ENCODE results near the gene SETBP1.

SETBP1 gene

DNA sequence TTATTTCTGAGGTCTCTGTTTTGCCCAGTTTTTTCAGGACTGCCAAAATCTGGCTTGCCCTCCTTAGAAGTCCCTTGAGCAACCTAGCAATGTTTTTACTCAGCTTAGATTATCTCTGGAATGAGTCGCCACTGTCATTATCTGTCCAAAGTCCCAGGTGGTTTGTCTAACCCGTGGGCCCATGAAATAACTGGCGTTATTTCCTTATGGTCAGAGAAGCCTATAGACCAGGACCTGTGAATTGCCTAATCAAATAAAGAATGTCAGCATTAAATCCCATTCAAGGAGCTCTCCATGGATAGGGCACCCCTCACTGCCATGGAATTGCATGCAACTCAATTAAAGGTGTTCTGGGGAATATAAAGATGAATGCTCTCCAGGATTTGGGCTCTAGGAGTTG, 373.9 kb downstream of the SETBP1 start:
- no peak for DNase-seq

DNA sequence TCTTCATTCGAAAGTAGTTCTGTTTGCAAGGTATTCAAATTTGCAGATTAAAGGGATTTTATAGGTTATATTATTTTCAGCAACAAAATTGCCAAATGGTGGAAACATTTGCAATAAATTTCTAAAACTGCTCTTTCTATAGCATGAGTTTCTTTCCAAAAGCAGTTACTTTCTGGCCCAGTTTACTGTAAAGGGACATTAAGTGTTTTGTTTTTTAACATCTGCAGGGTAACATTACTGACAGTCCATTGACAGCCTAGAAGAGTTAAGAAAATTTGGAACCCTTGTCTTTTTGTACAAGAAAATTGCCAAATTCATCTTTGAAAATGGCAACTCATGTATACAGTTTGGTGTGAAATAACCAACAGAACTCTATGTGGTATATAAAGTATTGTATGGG, 375.1 kb downstream of the SETBP1 start:
- DNase-seq: no peak

DNA sequence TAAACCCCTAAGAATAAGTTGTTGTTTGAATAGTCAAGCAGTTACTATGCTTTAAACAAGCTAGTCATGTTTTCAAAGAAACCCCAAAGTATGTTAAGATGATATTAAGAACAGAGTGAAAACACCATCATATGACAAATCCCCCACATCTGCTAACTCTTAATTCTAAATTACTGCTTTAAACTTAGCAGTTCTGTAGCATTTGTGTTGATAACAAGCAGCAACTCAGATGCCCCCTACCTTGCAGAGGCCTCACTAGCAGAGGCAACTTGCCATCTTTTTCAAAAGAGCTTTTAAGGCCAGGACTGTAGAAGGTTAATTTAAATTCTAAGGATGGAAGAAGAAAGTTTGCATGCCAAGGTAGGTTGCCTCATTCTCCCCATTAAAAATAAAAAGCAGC, 376.2 kb downstream of the SETBP1 start:
- no peak for DNase-seq

GRCh38 chr18:45057955-45058600, 377.4 kb downstream of the SETBP1 start:
- no peak for DNase-seq

DNA sequence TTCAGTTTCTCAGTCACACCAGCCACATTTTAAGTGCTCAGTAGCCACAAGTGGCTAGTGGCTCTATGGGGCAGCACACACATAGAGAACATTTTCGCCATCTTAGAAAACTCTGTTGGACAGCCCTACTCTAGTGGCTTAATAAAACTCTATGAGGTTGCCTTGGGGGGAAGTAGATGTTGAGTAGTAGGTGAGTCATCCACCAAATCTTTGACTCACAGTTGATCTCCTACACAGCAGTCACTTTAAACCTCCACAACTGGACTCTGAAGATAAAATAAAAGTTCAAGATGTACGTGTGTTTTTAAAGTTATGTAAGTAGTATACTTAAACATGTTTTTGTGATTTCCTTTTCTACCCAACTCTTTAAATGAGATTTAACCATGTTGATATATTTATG, 379.0 kb downstream of the SETBP1 start:
- DNase-seq: no peak

- no peak for DNase-seq
Measured at GRCh38 chr18:45060102-45060501, 379.4 kb downstream of the SETBP1 start.

DNA sequence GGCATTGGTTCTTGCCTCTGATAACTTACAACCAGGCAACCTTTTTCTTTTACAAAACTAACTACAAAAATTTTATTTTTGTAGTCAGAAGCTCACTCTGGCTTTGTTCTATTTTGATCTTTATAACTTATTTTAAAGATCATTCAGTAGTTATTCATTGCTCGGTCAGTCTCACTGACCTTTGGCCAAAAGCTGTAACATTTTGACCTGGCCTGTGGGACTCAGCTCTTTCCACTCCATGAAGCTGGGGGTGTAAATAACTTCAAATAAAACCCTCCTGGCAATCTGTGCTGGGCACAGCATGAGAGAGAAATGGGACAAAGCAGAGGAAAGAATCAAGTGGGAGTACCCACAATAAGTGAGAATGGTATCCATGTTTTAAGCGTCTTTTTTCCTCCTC, 380.7 kb downstream of the SETBP1 start:
- DNase-seq: no peak

GRCh38 chr18:45063246-45064038, 382.8 kb downstream of the SETBP1 start:
- DNase-seq: no peak

GRCh38 chr18:45066210-45066609, 385.5 kb downstream of the SETBP1 start:
- DNase-seq: no peak

GRCh38 chr18:45066886-45067285, 386.2 kb downstream of the SETBP1 start:
- DNase-seq: no peak

GRCh38 chr18:45068400-45069094, 387.9 kb downstream of the SETBP1 start:
- no peak for DNase-seq

- DNase-seq: no peak
Measured at GRCh38 chr18:45069546-45069945, 388.9 kb downstream of the SETBP1 start.

GRCh38 chr18:45071956-45072355, 391.3 kb downstream of the SETBP1 start:
- no peak for DNase-seq

DNA sequence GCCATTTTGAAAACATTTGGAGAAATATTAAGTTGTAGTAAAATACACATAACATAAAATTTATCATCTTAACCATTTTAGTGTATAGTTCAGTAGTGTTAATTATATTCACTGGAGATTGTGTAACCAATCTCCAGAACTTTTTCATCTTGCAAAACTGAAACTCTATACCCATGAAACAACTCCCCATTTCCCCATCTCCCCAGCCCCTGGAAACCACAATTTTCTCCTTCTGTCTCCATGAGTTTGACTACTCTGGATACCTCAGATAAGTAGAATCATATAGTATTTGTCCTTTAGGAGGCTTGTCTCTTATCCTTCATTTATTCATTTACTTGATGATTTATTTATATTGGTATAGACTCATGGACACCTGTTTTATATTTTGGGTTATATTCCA, 392.9 kb downstream of the SETBP1 start:
- DNase-seq: no peak

- no peak for DNase-seq
Measured at GRCh38 chr18:45081566-45082181, 401.0 kb downstream of the SETBP1 start.

- no peak for DNase-seq
Measured at GRCh38 chr18:45083226-45083855, 402.7 kb downstream of the SETBP1 start.

- DNase-seq: no peak
Measured at GRCh38 chr18:45084206-45084605, 403.5 kb downstream of the SETBP1 start.

- DNase-seq: no peak
Measured at GRCh38 chr18:45085916-45086624, 405.4 kb downstream of the SETBP1 start.

GRCh38 chr18:45086777-45087176, 406.1 kb downstream of the SETBP1 start:
- DNase-seq: no peak

- DNase-seq: no peak
Measured at GRCh38 chr18:45090526-45091140, 409.9 kb downstream of the SETBP1 start.

DNA sequence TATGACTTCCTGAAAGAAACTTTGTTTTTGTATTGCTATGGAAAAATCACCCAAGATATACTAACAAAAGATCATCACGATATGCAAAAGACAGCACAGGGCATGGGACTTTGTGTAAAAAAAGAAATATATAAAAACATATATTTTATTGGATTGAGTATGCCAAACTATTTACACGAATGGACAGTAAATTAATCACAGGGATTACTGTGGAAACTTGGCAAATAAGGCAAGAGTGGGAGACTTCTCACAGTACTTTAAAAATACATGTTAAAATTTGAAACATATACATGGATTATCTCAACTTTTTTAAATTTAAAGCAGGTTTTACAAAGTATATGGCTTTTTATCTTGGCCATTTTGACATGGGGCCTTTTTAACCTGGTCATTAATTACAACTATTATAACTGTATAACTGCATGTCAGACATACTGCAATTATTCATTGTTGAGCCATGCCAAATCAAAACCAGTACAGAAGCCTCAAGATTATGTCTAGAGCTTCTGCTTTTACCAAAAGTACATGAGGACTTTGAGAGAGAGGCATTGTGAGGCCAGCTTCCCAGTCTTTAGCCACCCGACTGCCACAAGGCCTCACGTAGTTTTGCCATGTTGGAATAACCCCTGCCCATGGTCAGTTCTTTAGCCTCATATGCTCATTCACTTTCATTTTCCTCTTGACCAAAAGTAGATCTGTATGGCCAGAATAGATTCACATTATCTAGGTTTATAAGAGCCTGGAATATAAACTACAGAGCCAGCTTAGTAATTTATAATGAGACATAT, 419.8 kb downstream of the SETBP1 start:
- DNase-seq: no peak
